ENCODE data around the gene SHC2. TPM values are rescaled to one million over a fixed set of nuclear protein-coding genes. Genes with fewer than 3 reads are reported as not detected.
"Not testable (repeated sequence)": the region's sequence is repeated elsewhere in the genome, so short reads cannot be mapped to it uniquely, and the experiment has no call there.

SHC2 gene
- total RNA-seq, 1 donor from 2014 or later = 343 TPM

- peaks cover 26% of the 10 kb centered on the region for H3K9me3 Mint-ChIP-seq (ENCODE audit: unreplicated experiment)
- peaks cover 11% of the 10 kb centered on the region for H3K27me3 Mint-ChIP-seq (ENCODE audit: unreplicated experiment)
- no peak for TF ChIP-seq CTCF (IDR thresholded peaks at IDR 0.05; ENCODE audit: partially characterized antibody, unreplicated experiment)
- H3K36me3 Mint-ChIP-seq (ENCODE audit: unreplicated experiment) = peaks cover 29% of the 10 kb centered on the region
- H3K4me1 Mint-ChIP-seq (ENCODE audit: low read depth, unreplicated experiment) = peaks cover 8% of the 10 kb centered on the region
- DNase-seq = no peak
- H3K27ac Mint-ChIP-seq (ENCODE audit: unreplicated experiment) = no peak overlapping the region
- no peak overlapping the region for H3K4me3 Mint-ChIP-seq (ENCODE audit: unreplicated experiment)
These were observed 33.9 kb downstream of the SHC2 start for GRCh38 chr19:426725-427445.

GRCh38 chr19:425056-425455 lies 35.8 kb downstream of the SHC2 start:
- Mint-ChIP-seq H3K27ac (ENCODE audit: unreplicated experiment) (no peak overlapping the region), H3K9me3 (ENCODE audit: unreplicated experiment) (peaks cover 23% of the 10 kb centered on the region), H3K36me3 (ENCODE audit: unreplicated experiment) (peaks cover 27% of the 10 kb centered on the region), H3K4me1 (ENCODE audit: low read depth, unreplicated experiment) (peaks cover 8% of the 10 kb centered on the region), H3K4me3 (ENCODE audit: unreplicated experiment) (no peak overlapping the region), H3K27me3 (ENCODE audit: unreplicated experiment) (peaks cover 10% of the 10 kb centered on the region)
- no peak for DNase-seq
- no peak for TF ChIP-seq CTCF (IDR thresholded peaks at IDR 0.05; ENCODE audit: partially characterized antibody, unreplicated experiment)

GRCh38 chr19:424546-424945 lies 36.3 kb downstream of the SHC2 start:
- no peak overlapping the region for H3K27ac Mint-ChIP-seq (ENCODE audit: unreplicated experiment)
- no peak overlapping the region for H3K4me3 Mint-ChIP-seq (ENCODE audit: unreplicated experiment)
- DNase-seq = no peak
- peaks cover 8% of the 10 kb centered on the region for H3K27me3 Mint-ChIP-seq (ENCODE audit: unreplicated experiment)
- H3K4me1 Mint-ChIP-seq (ENCODE audit: low read depth, unreplicated experiment) = peaks cover 8% of the 10 kb centered on the region
- TF ChIP-seq CTCF (IDR thresholded peaks at IDR 0.05; ENCODE audit: partially characterized antibody, unreplicated experiment) = no peak
- H3K36me3 Mint-ChIP-seq (ENCODE audit: unreplicated experiment) = peaks cover 22% of the 10 kb centered on the region
- H3K9me3 Mint-ChIP-seq (ENCODE audit: unreplicated experiment) = peaks cover 21% of the 10 kb centered on the region

- H3K27ac Mint-ChIP-seq (ENCODE audit: unreplicated experiment) = no peak overlapping the region
- peaks cover 20% of the 10 kb centered on the region for H3K9me3 Mint-ChIP-seq (ENCODE audit: unreplicated experiment)
- TF ChIP-seq CTCF (IDR thresholded peaks at IDR 0.05; ENCODE audit: partially characterized antibody, unreplicated experiment) = no peak
- H3K36me3 Mint-ChIP-seq (ENCODE audit: unreplicated experiment) = peaks cover 17% of the 10 kb centered on the region
- peaks cover 8% of the 10 kb centered on the region for H3K4me1 Mint-ChIP-seq (ENCODE audit: low read depth, unreplicated experiment)
- DNase-seq = no peak
- peaks cover 8% of the 10 kb centered on the region for H3K27me3 Mint-ChIP-seq (ENCODE audit: unreplicated experiment)
- no peak overlapping the region for H3K4me3 Mint-ChIP-seq (ENCODE audit: unreplicated experiment)
These were observed 37.0 kb downstream of the SHC2 start for GRCh38 chr19:423691-424466.

GRCh38 chr19:422917-423226 lies 38.0 kb downstream of the SHC2 start:
- peaks cover 13% of the 10 kb centered on the region for H3K27me3 Mint-ChIP-seq (ENCODE audit: unreplicated experiment)

More at GRCh38 chr19:422917-423226, 38.0 kb downstream of the SHC2 start:
- Mint-ChIP-seq H3K9me3 (ENCODE audit: unreplicated experiment) (peaks cover 20% of the 10 kb centered on the region), H3K27ac (ENCODE audit: unreplicated experiment) (peak overlapping the region; percentile 76)
- not testable (repeated sequence) for H3K4me3 Mint-ChIP-seq (ENCODE audit: unreplicated experiment); H3K36me3 Mint-ChIP-seq (ENCODE audit: unreplicated experiment); H3K4me1 Mint-ChIP-seq (ENCODE audit: low read depth, unreplicated experiment); DNase-seq

Data from glutamatergic neuron (in vitro differentiated cells).